Measurements from ENCODE around the gene FOXK1. TPM values are rescaled to one million over a fixed set of nuclear protein-coding genes. Genes with fewer than 3 reads are reported as not detected.

Gene FOXK1
- total and polyA plus RNA-seq, 12 donors, result 4.8 to 63.1 (median 36.1) TPM

- TF ChIP-seq, protein P1, sequence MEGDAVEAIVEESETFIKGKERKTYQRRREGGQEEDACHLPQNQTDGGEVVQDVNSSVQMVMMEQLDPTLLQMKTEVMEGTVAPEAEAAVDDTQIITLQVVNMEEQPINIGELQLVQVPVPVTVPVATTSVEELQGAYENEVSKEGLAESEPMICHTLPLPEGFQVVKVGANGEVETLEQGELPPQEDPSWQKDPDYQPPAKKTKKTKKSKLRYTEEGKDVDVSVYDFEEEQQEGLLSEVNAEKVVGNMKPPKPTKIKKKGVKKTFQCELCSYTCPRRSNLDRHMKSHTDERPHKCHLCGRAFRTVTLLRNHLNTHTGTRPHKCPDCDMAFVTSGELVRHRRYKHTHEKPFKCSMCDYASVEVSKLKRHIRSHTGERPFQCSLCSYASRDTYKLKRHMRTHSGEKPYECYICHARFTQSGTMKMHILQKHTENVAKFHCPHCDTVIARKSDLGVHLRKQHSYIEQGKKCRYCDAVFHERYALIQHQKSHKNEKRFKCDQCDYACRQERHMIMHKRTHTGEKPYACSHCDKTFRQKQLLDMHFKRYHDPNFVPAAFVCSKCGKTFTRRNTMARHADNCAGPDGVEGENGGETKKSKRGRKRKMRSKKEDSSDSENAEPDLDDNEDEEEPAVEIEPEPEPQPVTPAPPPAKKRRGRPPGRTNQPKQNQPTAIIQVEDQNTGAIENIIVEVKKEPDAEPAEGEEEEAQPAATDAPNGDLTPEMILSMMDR (IDR thresholded peaks at IDR 0.05), result no peak
- TF ChIP-seq POLR2A (IDR thresholded peaks at IDR 0.05), result no peak
- no peak overlapping the region for H3K27ac ChIP-seq
- H3K9me3 ChIP-seq (replicated peaks in 1 of 3), result no peaks in the 10 kb centered on the region
- DNase-seq, result no peak
- H3K4me1 ChIP-seq (replicated peaks in 1 of 2), result peaks cover 12 to 13% of the 10 kb centered on the region in 2 donors
- intact Hi-C loops (cut with DNase I), result no loop called here
- H3K36me3 ChIP-seq (replicated peaks in 1 of 2), result peaks cover 0 to 85% of the 10 kb centered on the region in 2 donors
- no peaks in the 10 kb centered on the region for H3K27me3 ChIP-seq
- H3K4me3 ChIP-seq, result no peak overlapping the region
- WGBS, 4 donors, result 55 to 74% (median 68%) methylated on average over 4 to 23 of the region's 23 CpGs
Measured at GRCh38 chr7:4787947-4788626, 106.0 kb downstream of the FOXK1 start.

GRCh38 chr7:4788627-4789189 is 106.6 kb downstream of the FOXK1 start:
- 89 to 96% (median 94%) methylated on average over 8 to 27 of the region's 27 CpGs for WGBS, 4 donors
- H3K4me3 ChIP-seq, result no peak overlapping the region
- intact Hi-C loops (cut with DNase I), result no loop called here
- H3K4me1 ChIP-seq (replicated peaks in 1 of 2), result peaks cover 13 to 14% of the 10 kb centered on the region in 2 donors
- H3K36me3 ChIP-seq (replicated peaks in 1 of 2), result peaks cover 0 to 79% of the 10 kb centered on the region in 2 donors
- no peak overlapping the region for H3K27ac ChIP-seq
- H3K27me3 ChIP-seq, result no peaks in the 10 kb centered on the region
- DNase-seq, result no peak
- H3K9me3 ChIP-seq (replicated peaks in 1 of 3), result no peaks in the 10 kb centered on the region
- TF ChIP-seq, protein P1 (IDR thresholded peaks at IDR 0.05), result no peak
- no peak for TF ChIP-seq POLR2A (IDR thresholded peaks at IDR 0.05)

DNA sequence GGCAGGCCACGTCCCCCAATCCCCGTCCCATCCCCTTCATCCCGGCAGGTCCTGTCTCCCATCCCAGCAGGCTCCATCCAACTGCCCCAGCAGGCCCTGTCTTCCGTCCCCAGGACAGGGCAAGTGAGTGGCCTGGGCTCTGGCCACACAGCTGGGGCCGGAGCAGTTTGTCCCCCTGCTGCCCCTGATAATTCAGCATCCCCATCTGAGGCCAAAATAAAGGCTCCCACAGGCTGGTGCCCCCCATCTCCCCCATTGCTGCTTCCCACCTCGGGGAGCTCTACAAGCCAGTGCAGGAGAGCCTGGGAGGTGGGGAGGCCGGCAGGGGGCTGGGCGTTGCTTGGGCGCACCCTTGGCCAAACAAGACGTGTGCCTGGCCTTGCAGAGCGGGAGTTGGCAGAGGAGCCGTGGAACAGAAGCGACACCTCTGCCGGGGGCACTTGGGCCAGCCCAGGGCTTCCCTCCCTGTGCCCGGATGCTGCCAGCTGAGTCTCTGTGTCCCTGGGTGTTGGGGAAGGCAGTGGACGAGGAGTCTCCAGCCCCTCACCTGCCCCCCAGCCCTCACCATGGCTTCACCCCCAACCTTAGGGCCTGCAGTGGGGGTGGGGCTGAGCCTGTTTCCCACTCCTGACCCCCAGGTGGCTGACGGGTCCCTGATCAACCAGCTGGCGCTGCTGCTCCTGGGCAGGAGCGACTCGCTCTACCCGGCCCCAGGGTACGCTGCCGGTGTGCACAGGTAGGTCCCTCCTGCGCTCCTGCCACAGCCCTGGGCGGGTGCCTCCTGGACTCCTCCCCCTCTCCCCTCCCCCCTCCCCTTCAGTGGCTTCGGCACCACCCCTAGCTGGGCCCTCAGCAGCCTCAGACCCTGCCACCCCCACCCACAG is 107.3 kb downstream of the FOXK1 start:
- Histone ChIP-seq H3K27ac (no peak overlapping the region), H3K27me3 (no peaks in the 10 kb centered on the region), H3K4me1 (replicated peaks in 1 of 2) (peaks cover 13 to 14% of the 10 kb centered on the region in 2 donors), H3K4me3 (no peak overlapping the region), H3K9me3 (replicated peaks in 1 of 3) (no peaks in the 10 kb centered on the region), H3K36me3 (replicated peaks in 1 of 2) (peaks cover 0 to 72% of the 10 kb centered on the region in 2 donors)
- WGBS, 4 donors, result 78 to 90% (median 82%) methylated on average over 6 to 26 of the region's 26 CpGs
- DNase-seq, result peak in 4 of 7 donors; percentile 51 to 66 (median 59)
- no peak for TF ChIP-seq POLR2A (IDR thresholded peaks at IDR 0.05)
- TF ChIP-seq, protein P1 (IDR thresholded peaks at IDR 0.05), result no peak
- intact Hi-C loops (cut with DNase I), result no loop called here

DNA sequence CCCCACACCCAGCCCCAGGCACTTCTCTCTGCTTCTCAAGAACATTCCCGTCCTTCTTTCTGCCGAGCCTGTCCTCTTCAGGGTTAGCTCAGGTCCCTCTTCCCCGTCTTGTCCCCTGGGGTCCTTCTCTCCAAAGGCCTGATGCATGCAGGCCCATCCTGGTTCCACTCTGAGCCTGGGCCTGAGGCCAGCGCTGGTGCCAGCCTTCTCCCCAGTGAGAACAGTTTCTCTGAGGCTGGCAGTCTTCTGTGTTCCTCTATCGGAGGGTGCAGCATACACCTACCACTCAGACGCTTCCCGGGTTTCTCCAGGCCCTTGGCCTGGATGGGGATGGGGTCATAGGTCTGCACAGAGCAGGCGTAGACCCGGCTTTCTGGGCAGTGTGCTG is 108.0 kb downstream of the FOXK1 start:
- H3K27ac ChIP-seq, result no peak overlapping the region
- intact Hi-C loops (cut with DNase I), result no loop called here
- H3K4me3 ChIP-seq, result no peak overlapping the region
- WGBS, 4 donors, result 72 to 95% (median 89%) methylated on average over 5 to 9 of the region's 9 CpGs
- H3K27me3 ChIP-seq, result no peaks in the 10 kb centered on the region
- DNase-seq, result no peak
- no peak for TF ChIP-seq POLR2A (IDR thresholded peaks at IDR 0.05)
- TF ChIP-seq, protein P1 (IDR thresholded peaks at IDR 0.05), result no peak
- H3K36me3 ChIP-seq (replicated peaks in 1 of 2), result peaks cover 0 to 65% of the 10 kb centered on the region in 2 donors
- peaks cover 13 to 14% of the 10 kb centered on the region in 2 donors for H3K4me1 ChIP-seq (replicated peaks in 1 of 2)
- no peaks in the 10 kb centered on the region for H3K9me3 ChIP-seq (replicated peaks in 1 of 3)

All from adrenal gland (tissue), 12 donors.